NCI-H1436 treated with DMSO at 0.1 percent for 48 hours (cell line): ENCODE results near the gene ROBO1.

Source experiments
- DNase-seq: peaks from one replicate; lab custom pipeline; 2025; lab: John Stamatoyannopoulos, UW

Gene ROBO1

GRCh38 chr3:78621061-78621716, 1146.6 kb downstream of the ROBO1 start:
- no peak for DNase-seq

- no peak for DNase-seq
Observed at GRCh38 chr3:78614486-78614885, 1153.3 kb downstream of the ROBO1 start.

- no peak for DNase-seq
Observed at GRCh38 chr3:78613421-78613879, 1154.3 kb downstream of the ROBO1 start.

GRCh38 chr3:78611278-78611677, 1156.5 kb downstream of the ROBO1 start:
- no peak for DNase-seq

GRCh38 chr3:78610462-78611125, 1157.2 kb downstream of the ROBO1 start:
- no peak for DNase-seq

- DNase-seq, result no peak
Observed at GRCh38 chr3:78606756-78607155, 1161.0 kb downstream of the ROBO1 start.

- no peak for DNase-seq
Observed at GRCh38 chr3:78605178-78605577, 1162.6 kb downstream of the ROBO1 start.

GRCh38 chr3:78604341-78604740, 1163.5 kb downstream of the ROBO1 start:
- DNase-seq, result no peak

- DNase-seq, result no peak
Observed at GRCh38 chr3:78601249-78601648, 1166.5 kb downstream of the ROBO1 start.

GRCh38 chr3:78589778-78590177, 1178.0 kb downstream of the ROBO1 start:
- no peak for DNase-seq

- no peak for DNase-seq
Observed at GRCh38 chr3:78588906-78589621, 1178.7 kb downstream of the ROBO1 start.

- no peak for DNase-seq
Observed at GRCh38 chr3:78580681-78581080, 1187.1 kb downstream of the ROBO1 start.

GRCh38 chr3:78571486-78571885, 1196.3 kb downstream of the ROBO1 start:
- DNase-seq, result no peak

GRCh38 chr3:78570496-78570895, 1197.3 kb downstream of the ROBO1 start:
- no peak for DNase-seq

- DNase-seq, result no peak
Observed at GRCh38 chr3:78569804-78570203, 1198.0 kb downstream of the ROBO1 start.

GRCh38 chr3:78565712-78566111, 1202.1 kb downstream of the ROBO1 start:
- no peak for DNase-seq

GRCh38 chr3:78562328-78562727, 1205.5 kb downstream of the ROBO1 start:
- no peak for DNase-seq
